Ovary (tissue), 9 donors: ENCODE measurements around the gene GLUD1. TPM values are rescaled to one million over a fixed set of nuclear protein-coding genes. Genes with fewer than 3 reads are reported as not detected.

ENCODE experiments used
- DNase-seq, 5 donors: peaks; one replicate each; pipeline ENCODE4 v3.0.0-alpha.2; 2019 to 2020
- H3K27ac ChIP-seq, 2 donors: fragments of 200-600 bp; one replicate each; pipeline versions ENCODE4 v1.5.1 to v1.8.0; 2019 to 2022
- H3K27me3 ChIP-seq: fragments of 200-600 bp; one replicate; pipeline ENCODE4 v1.8.0; 2022
- H3K36me3 ChIP-seq: fragments of 200-600 bp; sonication (generic); one replicate; pipeline ENCODE4 v1.5.1; 2019
- H3K4me1 ChIP-seq: one replicate; pipeline ENCODE4 v1.8.1; 2013; ENCODE audit warnings: mild to moderate bottlenecking, moderate library complexity; ENCODE audit not compliant: insufficient read depth
- H3K4me3 ChIP-seq: fragments of 200-600 bp; sonication (generic); one replicate; pipeline ENCODE4 v1.5.1; 2017
- H3K9me3 ChIP-seq, 2 donors: fragments of 200-600 bp in 1 of 2; sonication (generic) in 1 of 2; one replicate each; pipeline versions ENCODE4 v1.5.1 to v1.8.1; 2013 to 2019; ENCODE audit warnings: mild to moderate bottlenecking in 1 of 2, moderate library complexity in 1 of 2
- EP300 ChIP-seq: sonication (generic); formaldehyde crosslinking; IDR thresholded peaks from one replicate; pipeline ENCODE4 v1.6.1; 2017; ENCODE audit warnings: antibody characterized with exemption
- POLR2A ChIP-seq: fragments of 450-650 bp; IDR thresholded peaks from one replicate; pipeline ENCODE4 v1.6.1; 2017; ENCODE audit warnings: antibody characterized with exemption, mild to moderate bottlenecking, moderate library complexity
- WGBS, 3 donors: extraction: QIAGEN DNeasy Blood & Tissue Kit in 1 of 3; methylation state at CpG; one replicate each; pipeline versions ENCODE4 v1.1.5 to v1.1.7; 2013 to 2017; 5-methylcytosine and 5-hydroxymethylcytosine counted together
- intact Hi-C, 4 donors: fragments of 100-400 bp; cut with DNase I; formaldehyde crosslinking; loops; one replicate each; pipeline versions ENCODE4 v1.11.0 to v1.15.1; 2022 to 2023
- polyA plus RNA-seq, 2 donors: library from polyadenylated mRNA; stranded (reverse); fragments of 200-250 nt in 1 of 2; fragments of 350-450 nt in 1 of 2; fragmentation: Illumina TruSeq in 1 of 2; extraction: RNeasy Lipid Tissue Mini Kit (QIAGEN cat#74804) in 1 of 2; gene quantifications; one replicate each; pipeline ENCODE4 v1.2.3, GENCODE V29; 2013 to 2014
- total RNA-seq, 7 donors: library from RNA; depleted of rRNA in 2 of 7; stranded (reverse); fragments of >200 nt in 2 of 7; fragmentation: NEBNext Ultra II Directional in 3 of 7; extraction: Animal tissue kit (Norgen Biotek cat#: 25700) in 3 of 7; gene quantifications; one replicate each; pipeline versions ENCODE4 v1.1.0 to v1.2.4, GENCODE V29; 2016 to 2023
- TF ChIP-seq, protein P1 (sequence below), 3 donors: fragments of 450-650 bp in 2 of 3; fragments of 200-600 bp in 1 of 3; IDR thresholded peaks; one replicate each; pipeline versions ENCODE4 v1.5.1 to v1.8.0; 2016 to 2022; ENCODE audit warnings: antibody characterized with exemption in 3 of 3, mild to moderate bottlenecking in 1 of 3
- donor health status: DM: no; HTN: no; CAD: no; lungs with moderate emphysema.
- donor health status: DM: no; HTN: no; CAD: no.
- donor health status: Bipolar disorder and iron deficiency.
- donor health status: DM: yes; HTN: yes; CAD: no.
- donor health status: DM: no; HTN: no; CAD: no.
- donor health status: DM: yes; HTN: yes; CAD: no.

The GLUD1 gene
- total and polyA plus RNA-seq, 9 donors: 92.2 to 164 (median 130) TPM

- no peaks in the 10 kb centered on the region for H3K27me3 ChIP-seq
- no peaks in the 10 kb centered on the region for H3K36me3 ChIP-seq
- TF ChIP-seq, protein P1, sequence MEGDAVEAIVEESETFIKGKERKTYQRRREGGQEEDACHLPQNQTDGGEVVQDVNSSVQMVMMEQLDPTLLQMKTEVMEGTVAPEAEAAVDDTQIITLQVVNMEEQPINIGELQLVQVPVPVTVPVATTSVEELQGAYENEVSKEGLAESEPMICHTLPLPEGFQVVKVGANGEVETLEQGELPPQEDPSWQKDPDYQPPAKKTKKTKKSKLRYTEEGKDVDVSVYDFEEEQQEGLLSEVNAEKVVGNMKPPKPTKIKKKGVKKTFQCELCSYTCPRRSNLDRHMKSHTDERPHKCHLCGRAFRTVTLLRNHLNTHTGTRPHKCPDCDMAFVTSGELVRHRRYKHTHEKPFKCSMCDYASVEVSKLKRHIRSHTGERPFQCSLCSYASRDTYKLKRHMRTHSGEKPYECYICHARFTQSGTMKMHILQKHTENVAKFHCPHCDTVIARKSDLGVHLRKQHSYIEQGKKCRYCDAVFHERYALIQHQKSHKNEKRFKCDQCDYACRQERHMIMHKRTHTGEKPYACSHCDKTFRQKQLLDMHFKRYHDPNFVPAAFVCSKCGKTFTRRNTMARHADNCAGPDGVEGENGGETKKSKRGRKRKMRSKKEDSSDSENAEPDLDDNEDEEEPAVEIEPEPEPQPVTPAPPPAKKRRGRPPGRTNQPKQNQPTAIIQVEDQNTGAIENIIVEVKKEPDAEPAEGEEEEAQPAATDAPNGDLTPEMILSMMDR (IDR thresholded peaks at IDR 0.05): no peak
- TF ChIP-seq EP300 (no peak), POLR2A (no peak)
- WGBS, 3 donors: 0 to 2% (median 1%) methylated on average over 27 to 39 of the region's 39 CpGs
- H3K9me3 ChIP-seq: no peaks in the 10 kb centered on the region
- H3K4me3 ChIP-seq: peak overlapping the region; percentile 83
- intact Hi-C loops: loop anchor here in 2 of 4 donors (5.0 to 10.0 kb wide), 3 partner anchors 122 to 159 kb away; partner anchors contain the start of gene ADIRF (in 1 of the 2)
- H3K4me1 ChIP-seq: peaks cover 6% of the 10 kb centered on the region
- peak overlapping the region; percentile 94 to 96 for H3K27ac ChIP-seq
- DNase-seq: peak; percentile 53 to 73 (median 67)
Observed at GRCh38 chr10:87093632-87094372, 841 bp downstream of the GLUD1 start.

DNA sequence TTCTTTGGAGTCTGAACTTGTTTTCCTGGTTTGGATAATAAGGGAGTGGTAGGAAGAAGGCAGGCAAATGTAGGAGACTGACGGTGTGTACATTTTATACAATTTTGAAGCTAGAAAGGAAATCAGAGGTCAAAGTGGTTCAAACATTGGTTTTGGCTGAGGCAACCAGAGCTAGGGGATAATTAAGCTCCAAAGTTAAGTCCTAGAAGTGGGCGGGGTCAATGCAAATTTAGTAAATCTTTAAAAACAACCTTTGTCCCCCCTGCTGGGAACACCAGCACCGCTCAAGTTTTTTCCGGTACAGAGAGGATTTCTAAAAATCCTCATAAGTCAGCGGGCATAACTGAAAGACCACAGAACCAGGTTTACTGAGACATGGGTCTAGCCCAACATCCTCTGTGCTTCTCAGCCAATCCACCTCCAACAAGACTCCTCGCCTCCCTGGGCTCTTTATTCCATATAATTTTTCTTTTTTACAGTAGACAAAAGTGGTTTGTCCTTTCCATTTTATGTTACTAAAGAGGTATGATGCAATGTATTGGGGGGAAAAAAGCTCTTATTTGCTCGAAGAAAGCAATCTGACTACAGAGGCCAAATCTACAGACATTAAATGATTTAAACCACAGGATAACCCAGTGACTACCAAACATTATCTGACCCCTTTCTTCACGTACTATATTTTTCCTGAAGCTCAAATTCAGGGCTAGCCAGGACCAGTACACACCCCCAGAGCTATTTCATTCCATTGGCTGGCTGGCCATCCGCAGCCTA, 1.6 kb downstream of the GLUD1 start:
- TF ChIP-seq EP300 (no peak), POLR2A (no peak)
- TF ChIP-seq, protein P1 (IDR thresholded peaks at IDR 0.05): no peak
- DNase-seq: peak in 1 of 5 donors; percentile 32
- Histone ChIP-seq H3K27ac (peak overlapping the region in 1 of 2 donors; percentile 94), H3K27me3 (no peaks in the 10 kb centered on the region), H3K4me1 (peaks cover 6% of the 10 kb centered on the region), H3K9me3 (no peaks in the 10 kb centered on the region), H3K36me3 (no peaks in the 10 kb centered on the region), H3K4me3 (peak overlapping the region; percentile 83)
- intact Hi-C loops: loop anchor here in 2 of 4 donors (5.0 to 10.0 kb wide), 3 partner anchors 121 to 158 kb away; partner anchors contain the start of gene ADIRF (in 1 of the 2)
- WGBS, 3 donors: 2% methylated on average over 9 of the region's 9 CpGs

GRCh38 chr10:87092376-87092860, 2.2 kb downstream of the GLUD1 start:
- H3K9me3 ChIP-seq: no peaks in the 10 kb centered on the region
- H3K27ac ChIP-seq: peak overlapping the region in 1 of 2 donors; percentile 94
- TF ChIP-seq EP300: no peak
- TF ChIP-seq, protein P1 (IDR thresholded peaks at IDR 0.05): no peak
- H3K4me1 ChIP-seq: peaks cover 7% of the 10 kb centered on the region
- DNase-seq: no peak
- no peaks in the 10 kb centered on the region for H3K36me3 ChIP-seq
- no peaks in the 10 kb centered on the region for H3K27me3 ChIP-seq
- WGBS, 3 donors: 5 to 6% (median 5%) methylated on average over 7 of the region's 7 CpGs
- H3K4me3 ChIP-seq: peak overlapping the region; percentile 83
- intact Hi-C loops: loop anchor here in 2 of 4 donors (5.0 to 10.0 kb wide), 3 partner anchors 120 to 158 kb away; partner anchors contain the start of gene ADIRF (in 1 of the 2)

DNA sequence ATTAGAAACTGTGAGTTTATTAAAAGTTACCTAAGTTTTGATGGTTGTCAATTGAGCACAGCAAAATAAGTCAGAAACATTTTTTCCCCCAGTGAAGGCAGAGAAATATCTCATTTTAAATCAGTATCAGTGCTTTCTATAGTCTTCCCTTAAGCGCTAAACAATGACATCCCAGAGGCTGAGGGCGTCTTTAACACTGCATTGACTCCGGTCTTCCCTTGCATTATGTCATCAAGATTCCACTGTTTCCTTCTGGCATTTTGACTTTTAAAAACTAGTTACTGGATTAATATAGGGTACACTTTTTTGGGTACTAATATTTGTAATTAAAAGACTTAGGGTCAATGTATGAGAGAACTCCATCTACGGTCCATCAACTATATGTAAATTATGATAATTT, 3.9 kb downstream of the GLUD1 start:
- H3K9me3 ChIP-seq: no peaks in the 10 kb centered on the region
- peaks cover 6% of the 10 kb centered on the region for H3K4me1 ChIP-seq
- no peaks in the 10 kb centered on the region for H3K36me3 ChIP-seq
- intact Hi-C loops: loop anchor here in 2 of 4 donors (5.0 to 10.0 kb wide), 3 partner anchors 118 to 156 kb away; partner anchors contain the start of gene ADIRF (in 1 of the 2)
- WGBS, 3 donors: 83 to 95% (median 92%) methylated on average over 4 of the region's 4 CpGs
- no peak overlapping the region for H3K4me3 ChIP-seq
- no peak overlapping the region for H3K27ac ChIP-seq
- TF ChIP-seq, protein P1 (IDR thresholded peaks at IDR 0.05): no peak
- TF ChIP-seq EP300: no peak
- TF ChIP-seq POLR2A: no peak
- no peaks in the 10 kb centered on the region for H3K27me3 ChIP-seq
- no peak for DNase-seq
